Activated CD4-positive, alpha-beta T cell treated with anti-CD3 and anti-CD28 coated beads, Interleukin-2, amount 50 U/mL, for 48 hours (primary cell): ENCODE measurements around the gene SNORC.
A peak's percentile ranks its signal among the peaks of the same experiment; 100 is the strongest.
"Not testable (repeated sequence)": the region's sequence is repeated elsewhere in the genome, so short reads cannot be mapped to it uniquely, and the experiment has no call there.

ENCODE experiments used
- DNase-seq, 2 experiments: peaks; one replicate each; pipeline ENCODE4 v3.0.0-alpha.2; 2020

SNORC gene

DNA sequence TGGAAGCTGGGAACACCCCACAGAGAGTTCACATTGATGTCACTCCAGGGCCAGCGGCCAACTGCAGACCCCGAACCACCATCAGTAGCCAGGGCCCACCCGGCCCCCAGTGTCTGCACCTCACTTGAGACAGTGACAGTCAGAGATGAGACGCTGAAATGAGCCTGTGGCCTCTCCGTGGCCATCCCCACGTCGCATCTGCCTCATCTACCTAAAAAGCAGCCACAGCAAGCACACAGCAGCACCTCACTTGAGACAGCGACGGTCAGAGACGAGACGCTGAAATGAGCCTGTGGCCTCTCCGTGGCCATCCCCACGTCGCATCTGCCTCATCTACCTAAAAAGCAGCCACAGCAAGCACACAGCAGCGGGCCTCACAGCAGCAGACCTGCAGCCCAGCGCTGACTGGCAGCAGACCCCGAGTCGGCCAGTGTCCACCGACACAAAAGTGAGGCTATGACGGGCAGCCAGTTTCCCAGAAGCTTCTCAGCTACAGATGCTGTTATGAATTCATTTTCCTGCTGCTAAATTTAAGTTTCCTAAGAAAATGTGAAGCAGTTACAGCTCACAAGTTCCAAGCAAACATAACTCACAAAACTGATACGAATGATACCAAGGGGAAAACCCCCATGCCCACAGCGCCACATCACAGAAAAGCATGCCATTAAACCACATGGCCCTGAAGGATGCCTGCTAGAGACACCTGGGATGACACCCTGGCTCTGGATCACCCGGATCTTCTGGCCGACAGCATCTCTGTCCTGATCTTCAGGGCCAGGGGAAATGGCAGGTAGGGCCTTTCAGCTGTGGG, 27.7 kb downstream of the SNORC start:
- peak; percentile 65 to 74 for DNase-seq

DNA sequence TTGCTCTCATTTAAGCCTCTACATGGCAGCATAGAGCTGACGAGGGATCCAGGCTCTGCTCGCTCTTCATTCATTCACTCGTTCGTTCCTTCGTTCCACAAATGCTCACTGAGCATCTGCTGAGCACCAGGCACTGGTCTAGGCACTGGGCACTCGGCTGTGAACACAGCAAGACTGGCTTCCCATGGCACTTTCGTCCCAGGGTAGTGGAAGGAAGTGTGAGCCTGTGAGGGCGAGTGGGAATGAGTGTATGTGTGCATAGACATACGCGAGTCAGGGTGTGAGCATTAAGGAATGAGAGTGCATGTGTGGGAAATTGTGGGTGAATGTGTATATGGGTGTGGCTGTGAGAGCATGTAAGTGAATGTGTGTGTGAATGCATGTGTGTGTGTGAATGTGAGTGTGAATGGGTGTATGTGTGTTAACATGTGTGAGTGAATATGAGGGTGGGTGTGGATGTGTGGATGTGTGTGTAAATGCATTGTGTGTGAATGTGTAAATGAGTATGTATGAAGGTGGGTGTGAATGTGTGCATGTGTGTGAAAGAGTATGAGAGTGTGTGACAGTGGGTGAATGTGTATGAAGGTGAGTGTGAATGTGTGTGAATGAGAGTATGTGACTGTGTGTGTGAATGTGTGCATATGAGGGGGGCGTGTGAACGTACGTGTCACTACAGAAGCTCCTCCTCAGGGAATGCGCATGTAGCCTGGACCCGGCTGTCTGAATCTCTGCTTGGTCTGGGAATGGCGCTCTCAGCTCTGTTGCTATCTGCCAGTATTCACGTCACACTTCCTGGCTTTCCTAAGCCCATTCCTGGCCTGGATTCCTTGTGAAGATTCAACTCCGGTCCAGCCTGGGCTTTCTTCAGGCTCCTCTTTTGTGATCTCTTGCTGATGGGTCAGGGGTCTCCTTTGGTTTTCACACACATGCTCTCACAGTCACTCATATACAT, 28.8 kb downstream of the SNORC start:
- no peak for DNase-seq

DNA sequence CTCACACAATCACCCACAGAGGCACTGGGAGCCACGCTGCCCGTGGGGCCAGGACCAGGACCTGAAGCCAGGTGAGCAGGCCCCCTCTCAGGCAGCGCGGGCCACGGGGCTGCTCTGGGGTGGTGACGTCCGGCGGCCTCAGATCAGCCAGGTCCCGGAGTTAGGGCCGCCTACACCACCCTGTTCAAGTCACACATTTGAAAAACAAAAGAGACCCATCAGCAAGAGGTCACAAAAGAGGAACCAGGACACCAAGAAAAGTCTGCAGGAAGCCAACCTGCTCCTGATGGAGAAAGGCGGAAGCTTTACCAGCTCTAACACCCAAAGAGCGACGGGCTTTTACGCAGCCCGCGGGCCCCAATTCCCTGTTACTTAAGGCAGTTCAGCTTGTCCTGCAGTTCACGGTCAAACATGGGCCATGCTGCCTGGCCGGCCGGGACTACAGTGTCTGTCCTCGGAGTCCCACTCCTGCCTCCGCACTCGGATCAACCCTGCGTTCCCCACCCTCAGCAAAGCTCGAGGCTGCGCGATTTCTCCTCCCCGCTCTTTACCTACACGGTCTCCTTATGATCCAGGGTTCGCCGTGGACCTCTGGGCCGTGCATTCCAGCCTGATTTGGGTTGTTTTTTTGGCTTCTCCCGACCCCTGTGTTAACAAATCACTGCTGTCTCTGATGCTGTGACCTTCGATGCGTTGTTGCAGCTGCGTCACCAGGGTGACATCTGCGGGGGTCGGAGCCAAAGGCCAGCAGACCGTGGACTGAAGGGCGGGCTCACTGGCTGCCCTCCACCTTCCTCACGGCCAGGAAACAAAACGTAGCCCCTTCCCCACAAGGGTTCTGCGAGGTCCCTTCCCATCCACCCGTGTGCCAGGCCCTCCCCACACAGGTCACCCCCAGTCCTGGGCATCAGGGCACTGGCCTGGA, 31.0 kb downstream of the SNORC start:
- no peak for DNase-seq

DNA sequence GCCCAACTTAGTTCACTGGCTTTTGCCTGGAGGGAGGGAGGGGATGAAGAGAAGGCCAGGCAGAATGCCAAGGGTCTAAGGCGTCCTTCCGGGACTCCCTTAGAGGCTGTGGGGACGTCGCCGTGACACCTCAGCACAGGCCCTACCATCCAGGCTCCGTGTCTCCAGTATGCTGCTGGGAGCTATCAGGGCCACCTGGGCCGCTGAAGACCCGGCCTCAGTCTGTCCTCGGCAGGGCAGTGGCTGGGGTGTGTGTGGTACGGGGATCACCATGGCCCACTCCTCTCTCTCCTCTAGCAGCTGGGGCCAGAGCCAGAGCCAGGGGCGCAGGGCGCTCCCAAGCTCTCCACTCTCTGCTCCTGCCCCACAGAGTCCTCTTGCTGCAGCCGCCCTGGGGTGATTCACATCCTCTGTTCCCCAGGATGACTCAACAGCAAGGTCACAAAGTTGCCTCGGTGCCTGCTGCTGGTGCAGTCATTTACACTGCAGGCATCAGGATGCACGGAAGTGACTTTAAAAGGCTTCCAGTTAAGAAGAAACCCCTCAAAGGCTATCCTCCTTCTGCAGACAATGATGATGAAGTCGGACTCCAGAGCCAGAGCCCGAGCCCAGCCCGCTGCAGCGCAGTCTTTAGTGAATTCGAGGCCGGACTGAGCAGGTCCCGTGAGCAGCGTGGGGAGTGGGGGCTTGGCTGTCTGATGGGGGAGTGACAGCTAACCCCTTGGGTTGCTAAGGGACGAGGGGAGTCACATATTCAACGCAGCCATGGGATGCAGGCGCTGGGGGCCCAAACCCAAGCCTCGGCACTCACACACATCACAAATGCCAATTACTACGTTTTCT, 31.9 kb downstream of the SNORC start:
- peak; percentile 52 to 69 for DNase-seq

DNA sequence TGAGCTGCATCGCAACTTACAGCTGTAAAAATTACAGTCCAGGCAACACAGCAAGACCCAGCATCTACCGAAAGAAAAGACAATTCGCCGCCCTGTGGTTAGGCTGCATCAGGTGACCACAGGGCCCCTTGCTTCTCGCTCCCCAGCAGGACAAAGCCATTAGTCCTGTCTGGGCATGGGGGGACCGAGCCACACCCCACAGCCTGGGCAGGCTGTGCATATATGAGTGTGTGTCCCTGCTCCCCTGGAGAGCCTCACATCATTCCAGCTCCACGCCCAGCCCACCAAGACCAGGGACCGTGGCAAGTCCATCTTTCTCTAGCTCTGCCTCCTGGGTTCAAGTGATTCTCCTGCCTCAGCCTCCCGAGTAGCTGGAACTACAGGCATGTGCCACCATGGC, 33.9 kb downstream of the SNORC start:
- DNase-seq = no peak

DNA sequence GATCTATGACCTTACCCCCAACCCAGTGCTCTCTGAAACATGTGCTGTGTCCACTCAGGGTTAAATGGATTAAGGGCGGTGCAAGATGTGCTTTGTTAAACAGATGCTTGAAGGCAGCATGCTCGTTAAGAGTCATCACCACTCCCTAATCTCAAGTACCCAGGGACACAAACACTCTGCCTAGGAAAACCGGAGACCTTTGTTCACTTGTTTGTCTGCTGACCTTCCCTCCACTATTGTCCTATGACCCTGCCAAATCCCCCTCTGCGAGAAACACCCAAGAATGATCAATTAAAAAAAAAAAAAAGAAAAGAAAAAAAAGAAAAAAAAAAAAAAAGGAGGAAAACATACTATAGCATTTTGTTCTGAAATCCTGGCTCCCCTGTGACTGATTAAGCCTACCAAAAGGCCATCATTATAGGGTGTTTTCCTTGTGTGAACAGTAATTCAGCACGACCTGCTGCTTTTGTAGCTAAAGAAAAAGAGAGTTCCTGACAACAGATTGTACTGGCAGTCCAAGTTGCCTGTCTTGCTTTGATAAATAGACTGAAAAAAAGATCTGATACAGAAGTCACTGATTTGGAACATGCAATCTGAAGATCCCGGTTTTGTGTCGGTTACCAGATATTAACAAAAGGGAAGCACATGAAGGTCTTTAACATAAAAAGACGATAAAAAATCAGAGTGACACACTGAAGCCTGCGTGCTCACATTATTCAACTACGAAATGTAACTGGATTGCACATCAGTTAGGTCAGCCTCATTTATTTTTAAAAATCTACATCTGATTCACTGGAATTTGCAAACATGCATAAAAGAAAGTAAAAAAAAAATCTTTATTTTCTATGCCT, 37.0 kb downstream of the SNORC start:
- DNase-seq = not testable (repeated sequence)

DNA sequence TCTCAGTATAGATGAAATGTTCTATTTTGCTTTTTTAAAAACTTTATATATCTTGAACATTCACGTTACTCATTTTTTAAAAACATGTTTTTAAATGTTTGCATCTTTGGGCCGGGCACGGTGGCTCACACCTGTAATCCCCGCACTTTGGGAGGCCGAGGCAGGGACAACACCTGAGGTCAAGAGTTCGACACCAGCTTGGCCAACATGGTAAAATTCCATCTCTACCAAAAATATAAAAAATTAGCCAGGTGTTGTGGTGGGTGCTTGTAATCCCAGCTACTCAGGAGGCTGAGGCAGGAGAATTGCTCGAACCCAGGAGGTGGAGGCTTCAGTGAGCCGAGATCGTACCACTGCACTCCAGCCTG, 37.6 kb downstream of the SNORC start:
- not testable (repeated sequence) for DNase-seq

DNA sequence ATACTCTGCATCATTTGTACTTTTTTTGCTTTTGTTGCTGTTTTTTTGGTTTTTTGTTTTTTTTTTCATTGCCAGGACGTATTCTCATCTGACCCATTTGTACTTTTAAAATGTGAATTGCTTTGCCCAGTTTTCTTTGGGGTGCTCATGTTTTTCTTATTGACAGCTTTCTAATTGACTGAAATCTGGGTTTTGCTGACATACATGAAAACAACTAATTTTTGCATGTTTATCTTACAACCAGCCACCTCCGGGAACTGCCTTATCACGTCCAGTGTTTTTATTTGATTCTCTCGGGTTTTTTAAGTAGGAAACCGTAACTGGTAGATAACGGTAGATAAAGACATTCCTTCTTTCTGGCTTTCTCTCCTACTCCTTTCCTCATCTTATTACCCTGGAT, 38.6 kb downstream of the SNORC start:
- no peak for DNase-seq

DNA sequence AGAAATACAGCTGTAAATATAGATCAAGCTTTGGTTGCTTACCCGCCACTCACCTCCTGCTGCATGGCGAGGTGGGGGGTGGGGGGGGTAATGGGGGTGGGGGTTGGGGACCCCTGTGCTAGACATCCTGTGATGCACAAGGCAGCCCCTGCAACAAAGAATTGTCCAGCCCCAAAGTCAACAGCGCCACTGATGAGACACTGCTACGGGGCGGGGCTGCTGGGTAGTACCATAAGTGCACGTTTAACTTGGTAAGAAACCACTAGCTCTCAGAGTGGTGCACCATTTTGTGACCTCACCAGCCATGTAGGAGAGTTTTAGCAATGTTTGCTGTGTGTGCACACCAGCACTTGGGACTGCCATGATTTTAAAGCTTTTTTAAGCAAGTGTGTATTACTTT, 40.3 kb downstream of the SNORC start:
- no peak for DNase-seq

DNA sequence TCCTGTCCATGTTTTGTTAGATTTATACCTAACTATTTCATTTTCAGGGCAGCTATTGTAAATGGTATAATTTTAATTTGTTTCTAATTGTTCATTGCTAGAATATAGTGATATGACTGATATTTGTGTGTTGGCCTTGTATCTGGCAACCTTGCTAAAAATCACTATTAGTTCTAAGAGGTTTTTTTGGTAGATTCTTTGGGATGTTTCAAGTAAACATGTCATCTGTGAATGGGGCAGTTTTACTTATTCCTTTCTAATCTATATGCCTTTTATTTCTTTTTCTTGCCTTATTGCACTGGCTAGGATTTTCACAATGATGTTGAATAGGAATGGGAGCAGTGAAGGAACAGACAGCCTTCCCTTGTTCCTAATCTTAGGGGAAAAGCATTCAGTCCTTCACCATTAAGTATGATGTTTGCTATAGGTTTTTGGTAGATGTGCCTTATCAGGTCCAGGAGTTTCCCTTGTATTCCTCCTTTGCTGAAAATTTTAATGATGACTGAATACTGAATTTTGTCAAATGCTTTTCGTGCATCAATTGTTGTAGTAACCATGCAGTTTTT, 41.7 kb downstream of the SNORC start:
- no peak for DNase-seq

DNA sequence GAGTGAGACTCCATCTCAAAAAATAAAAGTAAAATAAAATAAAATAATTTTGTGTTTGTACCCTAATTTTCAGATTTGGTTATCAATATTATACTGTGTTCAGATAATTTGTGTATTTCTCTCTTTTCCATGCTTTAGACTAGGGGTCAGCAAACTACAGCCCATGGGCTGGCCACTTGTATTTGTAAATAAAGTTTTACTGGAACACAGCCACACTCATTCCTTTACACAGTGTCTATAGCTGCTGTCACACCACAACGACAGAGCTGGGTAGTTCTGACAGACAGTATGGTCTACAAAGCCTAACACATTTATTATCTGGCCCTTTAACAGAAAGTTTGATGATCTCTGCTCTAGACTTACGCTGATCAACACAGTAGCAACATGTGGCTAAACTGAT, 43.8 kb downstream of the SNORC start:
- DNase-seq = no peak

DNA sequence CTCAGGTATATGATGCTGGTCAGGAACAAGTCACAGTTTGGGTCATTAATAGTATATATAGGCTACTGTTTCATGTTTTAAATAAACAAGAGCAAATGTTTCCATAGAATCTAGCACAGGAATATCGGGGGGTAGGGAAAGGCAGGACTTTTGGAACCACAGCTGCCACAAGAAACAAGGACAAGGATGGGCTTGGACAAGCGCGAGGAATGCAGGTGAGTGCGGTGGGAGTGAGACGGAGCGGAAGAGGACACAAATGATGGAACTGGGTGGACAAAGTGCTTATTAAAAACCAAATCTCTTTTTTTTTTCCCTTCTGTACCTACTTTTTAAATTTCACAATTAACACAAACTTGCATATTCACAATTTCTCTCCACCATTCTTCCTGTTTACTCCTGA, 49.1 kb downstream of the SNORC start:
- no peak for DNase-seq

DNA sequence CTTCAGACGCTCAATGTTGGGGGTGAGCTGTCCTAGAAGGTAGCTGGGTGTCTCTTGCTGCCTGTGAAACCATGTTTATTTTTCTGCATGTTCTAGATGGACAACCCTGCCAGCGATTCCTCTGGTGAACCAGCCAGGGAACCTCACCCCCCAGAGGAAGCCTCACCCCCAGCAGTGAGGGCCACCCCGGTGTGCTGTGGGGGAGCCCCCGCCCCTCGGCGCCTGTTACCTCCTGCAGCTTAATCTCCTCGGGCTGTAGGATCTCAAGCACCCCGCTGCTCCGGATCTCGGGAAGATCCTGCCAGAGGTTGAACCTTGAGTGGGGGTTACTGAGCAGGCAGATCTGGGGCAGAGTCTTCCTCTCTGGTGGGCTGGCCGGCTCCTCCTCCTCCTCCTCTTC, 50.0 kb downstream of the SNORC start:
- no peak for DNase-seq

DNA sequence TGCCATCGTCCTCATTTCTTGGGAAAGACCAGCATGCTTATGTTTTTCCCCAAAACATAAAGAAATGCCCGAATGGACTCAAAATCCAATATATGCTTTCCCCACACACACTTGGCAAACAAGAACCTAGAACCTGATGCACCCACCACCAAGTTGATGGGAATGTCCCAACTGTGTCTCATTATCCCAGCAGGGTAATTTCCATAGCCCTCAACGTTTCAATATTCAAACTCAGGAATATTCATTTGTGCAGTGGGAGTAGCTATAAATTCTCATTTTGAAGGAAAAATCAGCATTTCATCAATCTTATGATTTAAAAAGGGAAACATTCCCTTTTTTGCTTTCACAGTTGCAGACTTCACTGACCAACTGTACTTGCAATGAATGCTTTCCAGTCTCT, 50.7 kb downstream of the SNORC start:
- DNase-seq = no peak

DNA sequence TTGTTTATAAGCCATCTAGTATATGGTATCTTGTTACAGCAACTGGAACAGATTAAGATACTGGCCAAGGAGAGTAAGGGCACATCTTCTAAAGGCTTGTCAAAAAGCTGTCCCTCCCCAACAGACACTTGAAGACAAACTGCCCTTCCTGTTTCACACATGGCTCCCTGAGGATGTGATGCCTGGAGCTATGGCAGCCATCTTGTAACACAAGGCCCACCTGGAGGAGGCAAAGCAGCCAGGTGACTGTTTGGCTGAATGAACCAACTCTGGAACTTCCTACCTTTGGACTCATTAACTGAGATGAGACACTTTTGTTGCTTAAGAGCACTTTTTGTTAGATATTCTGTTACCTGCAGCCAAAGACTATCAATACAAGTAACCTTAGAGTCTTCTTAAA, 54.4 kb downstream of the SNORC start:
- no peak for DNase-seq

DNA sequence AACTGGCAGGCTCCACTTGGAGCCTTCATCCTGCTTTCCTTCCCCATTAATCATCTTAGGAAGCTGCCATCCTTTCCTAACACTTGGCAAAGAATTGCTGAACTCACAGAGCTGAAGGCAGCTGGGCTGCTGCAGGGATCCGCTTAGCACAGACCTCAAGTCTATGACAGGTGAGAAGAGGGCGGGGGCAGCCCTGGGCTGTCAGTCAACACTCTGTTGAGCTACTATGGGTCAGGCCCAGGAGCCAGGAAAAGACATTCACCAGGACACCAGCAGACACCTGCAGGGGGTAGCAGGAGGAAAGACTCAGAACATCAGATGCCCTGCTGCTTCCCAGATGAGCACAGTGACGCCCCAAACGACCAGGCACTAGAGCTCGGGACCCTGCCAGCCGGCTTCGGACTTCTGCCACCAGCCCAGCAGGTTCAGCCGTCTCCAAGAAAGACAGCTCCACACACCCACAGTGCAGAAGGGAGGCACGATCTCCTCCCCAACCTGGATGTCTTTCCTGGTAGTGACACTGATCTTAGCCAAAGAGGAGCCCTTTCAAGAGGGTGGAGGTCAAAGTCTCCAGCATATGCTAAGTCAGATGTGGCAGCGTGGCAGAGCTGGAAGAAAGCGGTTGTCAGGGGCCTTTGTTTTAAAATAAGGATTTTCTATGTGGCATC, 55.2 kb downstream of the SNORC start:
- no peak for DNase-seq

DNA sequence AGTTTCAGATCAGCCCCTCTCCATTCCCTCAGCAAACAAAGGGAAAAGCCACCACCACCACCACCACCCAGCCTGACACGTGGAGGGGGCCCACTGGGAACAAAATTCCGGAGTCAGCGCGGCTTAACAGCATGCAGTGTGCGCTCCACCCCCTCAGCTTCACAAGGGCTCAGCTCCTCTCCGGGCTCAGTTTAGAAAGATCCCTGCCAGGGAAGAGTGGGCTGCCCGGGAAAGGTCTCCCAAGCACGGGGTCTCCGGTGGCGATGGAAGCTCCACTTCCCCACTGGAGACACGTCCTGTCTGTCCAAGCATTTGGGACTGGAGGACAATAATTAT, 55.7 kb downstream of the SNORC start:
- no peak for DNase-seq

DNA sequence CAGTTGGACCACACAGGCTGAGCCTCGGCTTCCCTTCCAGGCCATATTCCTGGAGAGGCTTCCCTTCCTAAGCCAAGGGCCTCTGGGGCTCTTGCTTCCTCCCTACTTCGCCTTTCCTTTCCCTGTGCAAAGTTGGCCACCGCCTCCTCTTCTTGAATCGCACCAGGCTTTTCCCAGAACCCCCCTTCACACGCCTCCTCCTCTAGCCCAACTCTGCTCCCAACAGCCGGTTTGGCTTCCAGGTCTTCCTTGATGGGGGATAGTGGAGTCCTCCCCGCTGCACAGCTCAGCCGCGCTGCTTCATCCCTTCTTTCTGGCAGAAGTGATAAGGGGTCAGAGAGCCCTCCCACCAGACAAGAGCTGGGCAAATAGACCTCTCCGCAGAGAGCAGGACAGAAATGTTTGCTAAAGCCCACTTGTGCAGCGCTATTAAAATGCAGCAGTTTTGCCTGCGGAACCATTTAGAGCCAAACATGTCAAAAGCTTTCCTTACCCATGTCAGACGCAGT, 56.4 kb downstream of the SNORC start:
- no peak for DNase-seq

DNA sequence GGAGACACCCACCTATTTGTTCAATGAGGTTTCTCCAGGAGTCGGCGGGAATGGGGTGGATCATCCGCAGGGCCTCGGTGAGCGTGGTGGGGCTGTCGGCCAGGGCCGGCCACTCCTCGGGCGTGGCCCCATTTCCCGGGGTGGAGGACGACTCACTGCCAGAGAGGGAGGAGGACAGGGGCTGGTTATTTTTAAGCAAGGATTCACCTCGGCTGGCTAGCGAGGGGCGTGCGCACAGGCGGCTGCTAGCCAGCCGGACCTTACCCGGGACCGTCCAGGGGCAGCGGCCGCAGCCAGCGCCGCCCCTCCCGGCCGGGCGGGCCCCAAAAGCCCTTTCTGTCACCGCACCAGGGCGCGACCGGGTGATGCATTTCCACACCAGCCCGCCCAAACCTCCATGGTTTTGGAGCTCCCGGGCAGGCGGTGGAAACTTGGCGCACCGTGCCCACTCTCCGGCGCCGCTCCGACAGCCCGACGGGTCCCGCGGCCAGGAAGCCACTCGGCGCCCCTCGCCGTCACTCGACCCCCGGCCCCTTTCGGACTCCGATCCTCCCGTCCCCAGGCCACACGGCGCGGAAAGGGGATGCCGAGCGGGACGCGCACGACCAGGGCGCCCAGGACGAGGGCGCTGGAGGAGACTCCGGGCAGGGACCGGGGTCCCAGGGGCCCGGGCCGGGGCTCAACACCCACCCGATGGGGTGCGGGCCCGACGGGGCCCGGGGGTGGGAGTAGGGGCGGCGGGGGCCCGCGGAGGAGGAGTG, 57.1 kb downstream of the SNORC start:
- DNase-seq = no peak
